ENCODE measurements around the gene CCDC74B. TPM values are rescaled to one million over a fixed set of nuclear protein-coding genes. Genes with fewer than 3 reads are reported as not detected.
"Not testable (repeated sequence)": the region's sequence is repeated elsewhere in the genome, so short reads cannot be mapped to it uniquely, and the experiment has no call there.

CCDC74B gene
- total and polyA plus RNA-seq, 2 of the 8 experiments (the other 6 are each of a cell fraction or from before 2014, with no cell fraction given): 6.4 to 6.7 TPM

DNA sequence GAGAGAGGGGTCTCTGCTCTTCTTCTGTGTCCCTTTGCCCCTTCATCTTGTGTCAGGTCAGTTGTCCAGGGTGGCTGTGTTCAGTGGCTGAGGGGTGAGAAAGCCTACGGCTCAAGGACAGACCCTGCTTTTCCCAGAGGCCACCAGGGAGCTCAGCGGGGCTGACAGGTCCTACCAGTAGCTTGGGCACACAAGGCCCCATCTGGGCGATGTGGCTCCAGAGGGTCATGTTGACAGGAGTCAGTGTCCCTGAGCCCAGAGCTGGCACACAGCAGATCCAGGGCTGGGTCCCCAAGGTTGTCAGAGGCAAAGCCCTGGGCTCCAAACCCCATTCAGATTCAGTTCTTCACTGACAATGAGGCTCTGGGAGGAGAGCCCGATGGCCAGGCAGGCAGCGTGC lies 7.8 kb downstream of the CCDC74B start:
- H3K18ac ChIP-seq (ENCODE audit: extremely low read depth, low read length); H3K23ac ChIP-seq (ENCODE audit: insufficient read length); H2BK15ac ChIP-seq (ENCODE audit: low read length); H4K8ac ChIP-seq (ENCODE audit: extremely low read depth, insufficient read depth, low read length); FAIRE-seq; H3K23me2 ChIP-seq (ENCODE audit: low read depth, low read length); H3K4me3 ChIP-seq (ENCODE audit: extremely low read depth in 1 of 4, insufficient read depth in 2 of 4, low read depth in 3 of 4, low read length in 4 of 4); H3K4ac ChIP-seq (replicated peaks; ENCODE audit: insufficient read length, low read depth, low read length); H3K27me3 ChIP-seq (replicated peaks in 1 of 4; ENCODE audit: control insufficient read depth in 3 of 4, extremely low read depth in 1 of 4, insufficient read depth in 3 of 4, low read length in 3 of 4); H4K91ac ChIP-seq (replicated peaks; ENCODE audit: insufficient read length, low read length); H4K5ac ChIP-seq (ENCODE audit: insufficient read length, low read depth, low read length); H2AK5ac ChIP-seq (ENCODE audit: low read depth, low read length); H3K4me2 ChIP-seq (ENCODE audit: insufficient read depth in 1 of 2, low read depth in 2 of 2, low read length in 2 of 2); CTCF ChIA-PET (ENCODE audit: partially characterized antibody); H2BK20ac ChIP-seq (ENCODE audit: low read length); H3K79me2 ChIP-seq (ENCODE audit: control insufficient read depth in 1 of 2, insufficient read depth in 2 of 2, low read length in 2 of 2); H2BK120ac ChIP-seq (replicated peaks; ENCODE audit: low read depth, low read length); H4K20me1 ChIP-seq (replicated peaks in 1 of 2; ENCODE audit: control insufficient read depth in 1 of 2, insufficient read depth in 2 of 2, low read length in 2 of 2); H3K14ac ChIP-seq (ENCODE audit: insufficient read length); H2BK5ac ChIP-seq (ENCODE audit: low read depth, low read length); H3K56ac ChIP-seq (replicated peaks; ENCODE audit: insufficient read length, low read depth, low read length); POLR2A ChIA-PET (ENCODE audit: partially characterized antibody); H3K9me3 ChIP-seq (ENCODE audit: insufficient read depth in 2 of 2, low read depth in 1 of 2, low read length in 1 of 2); H2AFZ ChIP-seq (ENCODE audit: low read length); H2BK12ac ChIP-seq (ENCODE audit: low read depth, low read length); H3K79me1 ChIP-seq (ENCODE audit: low read depth, low read length); H3K4me1 ChIP-seq (replicated peaks in 1 of 4; ENCODE audit: control insufficient read depth in 3 of 4, insufficient read depth in 4 of 4, low read length in 3 of 4); H3K9ac ChIP-seq (replicated peaks in 1 of 4; ENCODE audit: extremely low read depth in 1 of 4, low read depth in 3 of 4, low read length in 3 of 4); H3K27ac ChIP-seq (ENCODE audit: low read depth, low read length); H3K36me3 ChIP-seq (ENCODE audit: control insufficient read depth in 2 of 4, insufficient read depth in 4 of 4, low read length in 3 of 4): not testable (repeated sequence)
- 46% methylated on average over 2 of the region's 5 CpGs; no CpG with 5 or more reads in 1 of the 2 experiments for WGBS, 2 experiments (ENCODE audit: extremely low coverage in 1 of 2, insufficient coverage in 1 of 2, insufficient read length in 1 of 2, insufficient replicate concordance in 2 of 2, low coverage in 1 of 2, low lambda C conversion rate in 2 of 2, missing lambda C conversion rate in 1 of 2)
- peak in 1 of 2 experiments; percentile 33 for DNase-seq (ENCODE audit: low read depth in 1 of 2, low spot score in 2 of 2)

- H3K4me1 ChIP-seq (replicated peaks in 1 of 4; ENCODE audit: control insufficient read depth in 3 of 4, insufficient read depth in 4 of 4, low read length in 3 of 4); H3K27ac ChIP-seq (ENCODE audit: low read depth, low read length); H4K91ac ChIP-seq (replicated peaks; ENCODE audit: insufficient read length, low read length); H3K56ac ChIP-seq (replicated peaks; ENCODE audit: insufficient read length, low read depth, low read length); H3K18ac ChIP-seq (ENCODE audit: extremely low read depth, low read length); H3K4ac ChIP-seq (replicated peaks; ENCODE audit: insufficient read length, low read depth, low read length); H2BK5ac ChIP-seq (ENCODE audit: low read depth, low read length); H2BK20ac ChIP-seq (ENCODE audit: low read length); H3K9ac ChIP-seq (replicated peaks in 1 of 4; ENCODE audit: extremely low read depth in 1 of 4, low read depth in 3 of 4, low read length in 3 of 4); H3K9me3 ChIP-seq (ENCODE audit: insufficient read depth in 2 of 2, low read depth in 1 of 2, low read length in 1 of 2); H4K8ac ChIP-seq (ENCODE audit: extremely low read depth, insufficient read depth, low read length); H4K5ac ChIP-seq (ENCODE audit: insufficient read length, low read depth, low read length); H2BK15ac ChIP-seq (ENCODE audit: low read length); H3K14ac ChIP-seq (ENCODE audit: insufficient read length); H3K36me3 ChIP-seq (ENCODE audit: control insufficient read depth in 2 of 4, insufficient read depth in 4 of 4, low read length in 3 of 4); H3K4me2 ChIP-seq (ENCODE audit: insufficient read depth in 1 of 2, low read depth in 2 of 2, low read length in 2 of 2); CTCF ChIA-PET (ENCODE audit: partially characterized antibody); H3K23ac ChIP-seq (ENCODE audit: insufficient read length); H4K20me1 ChIP-seq (replicated peaks in 1 of 2; ENCODE audit: control insufficient read depth in 1 of 2, insufficient read depth in 2 of 2, low read length in 2 of 2); H3K4me3 ChIP-seq (ENCODE audit: extremely low read depth in 1 of 4, insufficient read depth in 2 of 4, low read depth in 3 of 4, low read length in 4 of 4); H2AK5ac ChIP-seq (ENCODE audit: low read depth, low read length); H2BK120ac ChIP-seq (replicated peaks; ENCODE audit: low read depth, low read length); H2BK12ac ChIP-seq (ENCODE audit: low read depth, low read length); H2AFZ ChIP-seq (ENCODE audit: low read length); H3K79me1 ChIP-seq (ENCODE audit: low read depth, low read length); POLR2A ChIA-PET (ENCODE audit: partially characterized antibody); H3K27me3 ChIP-seq (replicated peaks in 1 of 4; ENCODE audit: control insufficient read depth in 3 of 4, extremely low read depth in 1 of 4, insufficient read depth in 3 of 4, low read length in 3 of 4); FAIRE-seq; H3K79me2 ChIP-seq (ENCODE audit: control insufficient read depth in 1 of 2, insufficient read depth in 2 of 2, low read length in 2 of 2); H3K23me2 ChIP-seq (ENCODE audit: low read depth, low read length): not testable (repeated sequence)
- WGBS, 2 experiments (ENCODE audit: extremely low coverage in 1 of 2, insufficient coverage in 1 of 2, insufficient read length in 1 of 2, insufficient replicate concordance in 2 of 2, low coverage in 1 of 2, low lambda C conversion rate in 2 of 2, missing lambda C conversion rate in 1 of 2): 94% methylated on average over 5 of the region's 10 CpGs; no CpG with 5 or more reads in 1 of the 2 experiments
- DNase-seq (ENCODE audit: low read depth in 1 of 2, low spot score in 2 of 2): peak in 1 of 2 experiments; percentile 20
Observed at GRCh38 chr2:130136546-130136945, 8.4 kb downstream of the CCDC74B start.

Data from H1 (cell line).